Stimulated activated CD4-positive, alpha-beta T cell treated with anti-CD3 and anti-CD28 coated beads, Interleukin-15, amount 100 ng/mL, for 1 hour (primary cell): ENCODE data around the gene PBX4.

ENCODE experiments used
- DNase-seq, 2 donors: peaks; one replicate each; pipeline ENCODE4 v3.0.0-alpha.2; 2020; ENCODE audit warnings: low read depth in 1 of 2, low spot score in 1 of 2

PBX4 gene

GRCh38 chr19:19540715-19541515 is 77.6 kb downstream of the PBX4 start:
- peak; percentile 45 to 69 for DNase-seq

- DNase-seq, result peak in 1 of 2 donors; percentile 57
These were observed 78.3 kb downstream of the PBX4 start for GRCh38 chr19:19540064-19540714.

- DNase-seq, result no peak
These were observed 78.8 kb downstream of the PBX4 start for GRCh38 chr19:19539698-19540063.

GRCh38 chr19:19538785-19539166 is 79.7 kb downstream of the PBX4 start:
- no peak for DNase-seq

- DNase-seq, result peak; percentile 15 to 38
These were observed 80.3 kb downstream of the PBX4 start, which contains the start of gene CILP2 for GRCh38 chr19:19538061-19538784. CILP2 (plus strand) TSS chr19:19538265; CDS start chr19:19538350, 85 bp downstream.

- no peak for DNase-seq
These were observed 81.1 kb downstream of the PBX4 start for GRCh38 chr19:19537075-19538048.

GRCh38 chr19:19535311-19536191 is 82.9 kb downstream of the PBX4 start:
- no peak for DNase-seq

- no peak for DNase-seq
These were observed 83.8 kb downstream of the PBX4 start for GRCh38 chr19:19534556-19535265.

GRCh38 chr19:19533841-19534240 is 84.6 kb downstream of the PBX4 start:
- DNase-seq, result no peak

GRCh38 chr19:19532806-19533701 is 85.4 kb downstream of the PBX4 start:
- DNase-seq, result no peak

- DNase-seq, result peak; percentile 73 to 88
These were observed 86.3 kb downstream of the PBX4 start for GRCh38 chr19:19531951-19532805.

GRCh38 chr19:19530889-19531288 is 87.6 kb downstream of the PBX4 start:
- DNase-seq, result no peak

GRCh38 chr19:19530423-19530804 is 88.1 kb downstream of the PBX4 start:
- DNase-seq, result no peak

- no peak for DNase-seq
These were observed 88.6 kb downstream of the PBX4 start for GRCh38 chr19:19529783-19530422.

- DNase-seq, result no peak
These were observed 89.6 kb downstream of the PBX4 start, which contains the start of gene YJEFN3 for GRCh38 chr19:19528721-19529490. YJEFN3 (plus strand) TSS chr19:19528911; CDS start chr19:19528933, 22 bp downstream.
